Trophoblast cell (in vitro differentiated cells and primary cell): ENCODE data around the gene MROH8.

Experiments used
- DNase-seq, 2 donors: peaks; one replicate each; pipeline ENCODE4 v3.0.0-alpha.2; 2016
- H2AFZ ChIP-seq: 2 replicates; pipeline ENCODE4 v1.6.1; 2013; ENCODE audit warnings: low read length, moderate library complexity, mild to moderate bottlenecking; ENCODE audit not compliant: insufficient read depth, poor library complexity
- H2AK5ac ChIP-seq: 2 replicates; pipeline ENCODE4 v1.6.1; 2013; ENCODE audit warnings: mild to moderate bottlenecking, low read length
- H2BK120ac ChIP-seq: 2 replicates; pipeline ENCODE4 v1.6.1; 2013; ENCODE audit warnings: low read length, mild to moderate bottlenecking, moderate library complexity; ENCODE audit not compliant: insufficient read depth, poor library complexity
- H2BK12ac ChIP-seq: 2 replicates; pipeline ENCODE4 v1.6.1; 2013; ENCODE audit warnings: mild to moderate bottlenecking, low read length, moderate library complexity
- H2BK5ac ChIP-seq: 2 replicates; pipeline ENCODE4 v1.6.1; 2013; ENCODE audit warnings: low read length, low read depth, moderate library complexity, mild to moderate bottlenecking; ENCODE audit not compliant: poor library complexity
- H3K14ac ChIP-seq: 2 replicates; pipeline ENCODE4 v1.6.1; 2013; ENCODE audit warnings: mild to moderate bottlenecking, low read length
- H3K18ac ChIP-seq: 2 replicates; pipeline ENCODE4 v1.6.1; 2013; ENCODE audit warnings: mild to moderate bottlenecking, low read length
- H3K23ac ChIP-seq: 2 replicates; pipeline ENCODE4 v1.6.1; 2013; ENCODE audit warnings: low read length
- H3K27ac ChIP-seq: 2 replicates; pipeline ENCODE4 v1.5.1; 2013; ENCODE audit warnings: low read depth, mild to moderate bottlenecking, inconsistent platforms, low read length, moderate library complexity
- H3K27me3 ChIP-seq: 2 replicates; pipeline ENCODE4 v1.6.1; 2013; ENCODE audit warnings: inconsistent platforms, mild to moderate bottlenecking, low read length, moderate library complexity; ENCODE audit not compliant: insufficient read depth
- H3K36me3 ChIP-seq, 2 experiments: 1 replicate in 1 of 2; 2 replicates in 1 of 2; pipeline ENCODE4 v1.6.1; 2013; ENCODE audit warnings: low read length in 2 of 2, mild to moderate bottlenecking in 2 of 2, moderate library complexity in 1 of 2; ENCODE audit not compliant: insufficient read depth in 2 of 2, control insufficient read depth in 1 of 2
- H3K4ac ChIP-seq: 2 replicates; pipeline ENCODE4 v1.6.1; 2013; ENCODE audit warnings: low read depth, mild to moderate bottlenecking, low read length, moderate library complexity
- H3K4me1 ChIP-seq, 2 experiments: 1 replicate in 1 of 2; 2 replicates in 1 of 2; pipeline ENCODE4 v1.6.1; 2013; ENCODE audit warnings: low read length in 2 of 2, mild to moderate bottlenecking in 2 of 2, moderate library complexity in 1 of 2; ENCODE audit not compliant: insufficient read depth in 2 of 2, control insufficient read depth in 1 of 2
- H3K4me2 ChIP-seq: 2 replicates; pipeline ENCODE4 v1.6.1; 2013; ENCODE audit warnings: inconsistent platforms, mild to moderate bottlenecking, low read length, moderate library complexity
- H3K4me3 ChIP-seq: 2 replicates; pipeline ENCODE4 v1.5.1; 2013; ENCODE audit warnings: mild to moderate bottlenecking, low read depth, low read length, inconsistent platforms
- H3K79me1 ChIP-seq: one replicate; pipeline ENCODE4 v1.6.1; 2013; ENCODE audit warnings: low read length
- H3K79me2 ChIP-seq: 2 replicates; pipeline ENCODE4 v1.6.1; 2013; ENCODE audit warnings: low read length, mild to moderate bottlenecking; ENCODE audit not compliant: control insufficient read depth, insufficient read depth, poor library complexity
- H3K9ac ChIP-seq: 2 replicates; pipeline ENCODE4 v1.6.1; 2013; ENCODE audit warnings: mild to moderate bottlenecking, low read length
- H3K9me3 ChIP-seq: 2 replicates; pipeline ENCODE4 v1.6.1; 2013; ENCODE audit warnings: low read depth, mild to moderate bottlenecking, control low read depth, inconsistent platforms, low read length; ENCODE audit not compliant: insufficient read depth
- H4K12ac ChIP-seq: 2 replicates; pipeline ENCODE4 v1.6.1; 2013; ENCODE audit warnings: low read depth, mild to moderate bottlenecking, low read length, moderate library complexity
- H4K8ac ChIP-seq: 2 replicates; pipeline ENCODE4 v1.6.1; 2013; ENCODE audit warnings: low read depth, mild to moderate bottlenecking, low read length, moderate library complexity
- H4K91ac ChIP-seq: one replicate; pipeline ENCODE4 v1.6.1; 2013; ENCODE audit warnings: low read depth, mild to moderate bottlenecking, low read length, moderate library complexity
- WGBS: extraction: QIAGEN DNeasy Blood & Tissue Kit; methylation state at CpG from one replicate; pipeline ENCODE4 v1.1.7; 2013; ENCODE audit warnings: missing lambda C conversion rate; ENCODE audit not compliant: insufficient read length, insufficient coverage; ENCODE audit errors: extremely low coverage; 5-methylcytosine and 5-hydroxymethylcytosine counted together

MROH8 gene

GRCh38 chr20:37161830-37162549 lies 17.4 kb downstream of the MROH8 start:
- no peaks in the 10 kb centered on the region for H3K27me3 ChIP-seq
- H3K4me1 ChIP-seq = no peaks in the 10 kb centered on the region
- H3K4ac ChIP-seq = no peak overlapping the region
- H3K36me3 ChIP-seq = no peaks in the 10 kb centered on the region
- H2AFZ ChIP-seq = no peak overlapping the region
- no peak overlapping the region for H2BK120ac ChIP-seq
- H2BK12ac ChIP-seq = no peak overlapping the region
- H3K14ac ChIP-seq = no peak overlapping the region
- no peak overlapping the region for H3K18ac ChIP-seq
- H4K91ac ChIP-seq = no peak overlapping the region
- H4K12ac ChIP-seq = no peak overlapping the region
- H4K8ac ChIP-seq = no peak overlapping the region
- no peak overlapping the region for H3K9ac ChIP-seq
- no peak overlapping the region for H3K27ac ChIP-seq
- no peaks in the 10 kb centered on the region for H3K79me2 ChIP-seq
- H2AK5ac ChIP-seq = no peak overlapping the region
- H3K9me3 ChIP-seq = no peaks in the 10 kb centered on the region
- no CpG with 5 or more reads among the region's 12 CpGs for WGBS
- H2BK5ac ChIP-seq = no peak overlapping the region
- H3K79me1 ChIP-seq = no peaks in the 10 kb centered on the region
- H3K4me3 ChIP-seq = no peak overlapping the region
- DNase-seq = no peak
- no peak overlapping the region for H3K23ac ChIP-seq
- H3K4me2 ChIP-seq = no peak overlapping the region

DNA sequence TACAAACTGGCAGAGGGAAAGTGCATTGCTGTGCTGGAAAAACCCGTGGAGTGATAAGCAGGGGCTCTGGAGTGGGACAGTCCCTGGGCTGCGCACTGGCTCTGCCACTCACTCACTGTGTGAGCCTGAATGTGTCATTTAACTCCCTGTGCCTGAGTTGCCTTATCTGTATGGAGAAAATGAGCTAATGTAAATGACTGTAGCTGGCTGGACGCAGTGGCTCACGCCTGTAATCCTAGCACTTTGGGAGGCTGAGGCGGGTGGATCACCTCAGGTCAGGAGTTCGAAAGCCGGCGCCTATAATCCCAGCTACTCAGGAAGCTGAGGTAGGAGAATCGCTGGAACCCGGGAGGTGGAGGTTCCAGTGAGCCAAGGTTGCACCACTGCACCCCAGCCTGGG lies 18.7 kb downstream of the MROH8 start:
- Histone ChIP-seq H3K27ac (no peak overlapping the region), H3K4me2 (no peak overlapping the region), H3K4ac (no peak overlapping the region), H2AFZ (no peak overlapping the region), H3K36me3 (no peaks in the 10 kb centered on the region), H3K79me1 (no peaks in the 10 kb centered on the region), H3K9me3 (no peaks in the 10 kb centered on the region), H4K12ac (peak overlapping the region; percentile 66), H3K79me2 (no peaks in the 10 kb centered on the region), H3K4me1 (no peaks in the 10 kb centered on the region), H3K14ac (no peak overlapping the region), H2AK5ac (no peak overlapping the region), H3K18ac (no peak overlapping the region), H3K9ac (no peak overlapping the region), H2BK5ac (no peak overlapping the region), H4K91ac (no peak overlapping the region), H3K4me3 (no peak overlapping the region), H4K8ac (no peak overlapping the region), H3K27me3 (no peaks in the 10 kb centered on the region), H2BK12ac (no peak overlapping the region), H2BK120ac (no peak overlapping the region), H3K23ac (no peak overlapping the region)
- WGBS = no CpG with 5 or more reads among the region's 10 CpGs
- no peak for DNase-seq

- Histone ChIP-seq H2BK12ac (no peak overlapping the region), H3K79me1 (no peaks in the 10 kb centered on the region), H3K4me3 (no peak overlapping the region), H3K9ac (no peak overlapping the region), H3K27ac (no peak overlapping the region), H3K18ac (no peak overlapping the region), H4K91ac (no peak overlapping the region), H4K12ac (no peak overlapping the region), H3K14ac (no peak overlapping the region), H2AFZ (no peak overlapping the region), H3K79me2 (no peaks in the 10 kb centered on the region), H3K4ac (no peak overlapping the region), H3K9me3 (no peaks in the 10 kb centered on the region), H2AK5ac (no peak overlapping the region), H2BK5ac (no peak overlapping the region), H3K36me3 (no peaks in the 10 kb centered on the region), H3K27me3 (no peaks in the 10 kb centered on the region), H3K4me1 (no peaks in the 10 kb centered on the region), H3K4me2 (no peak overlapping the region), H3K23ac (no peak overlapping the region), H4K8ac (no peak overlapping the region), H2BK120ac (no peak overlapping the region)
- no peak for DNase-seq
- WGBS = no CpG with 5 or more reads among the region's 4 CpGs
These were observed 21.1 kb downstream of the MROH8 start for GRCh38 chr20:37158248-37158647.

GRCh38 chr20:37155987-37156386 lies 23.4 kb downstream of the MROH8 start:
- no peak overlapping the region for H3K4me2 ChIP-seq
- DNase-seq = no peak
- no peak overlapping the region for H2AK5ac ChIP-seq
- no peak overlapping the region for H3K27ac ChIP-seq
- WGBS = no CpG with 5 or more reads among the region's 9 CpGs
- no peak overlapping the region for H2AFZ ChIP-seq
- no peaks in the 10 kb centered on the region for H3K79me1 ChIP-seq
- H3K18ac ChIP-seq = no peak overlapping the region
- H3K36me3 ChIP-seq = no peaks in the 10 kb centered on the region
- no peak overlapping the region for H2BK5ac ChIP-seq
- no peaks in the 10 kb centered on the region for H3K27me3 ChIP-seq
- H3K79me2 ChIP-seq = no peaks in the 10 kb centered on the region
- H4K12ac ChIP-seq = no peak overlapping the region
- H2BK12ac ChIP-seq = no peak overlapping the region
- no peak overlapping the region for H3K4me3 ChIP-seq
- no peak overlapping the region for H4K8ac ChIP-seq
- no peaks in the 10 kb centered on the region for H3K4me1 ChIP-seq
- no peak overlapping the region for H3K4ac ChIP-seq
- no peak overlapping the region for H2BK120ac ChIP-seq
- no peak overlapping the region for H3K14ac ChIP-seq
- no peak overlapping the region for H3K23ac ChIP-seq
- H3K9me3 ChIP-seq = no peaks in the 10 kb centered on the region
- no peak overlapping the region for H3K9ac ChIP-seq
- H4K91ac ChIP-seq = no peak overlapping the region
